GM18909 (cell line): ENCODE results near the gene CSNK2B.

Experiments used
- ATAC-seq: cut with Tn5 transposase; IDR thresholded peaks from one replicate; pipeline ENCODE4 v1.9.1; 2021; ENCODE audit warnings: mild to moderate bottlenecking; ENCODE audit not compliant: unreplicated experiment, poor library complexity

Gene CSNK2B

DNA sequence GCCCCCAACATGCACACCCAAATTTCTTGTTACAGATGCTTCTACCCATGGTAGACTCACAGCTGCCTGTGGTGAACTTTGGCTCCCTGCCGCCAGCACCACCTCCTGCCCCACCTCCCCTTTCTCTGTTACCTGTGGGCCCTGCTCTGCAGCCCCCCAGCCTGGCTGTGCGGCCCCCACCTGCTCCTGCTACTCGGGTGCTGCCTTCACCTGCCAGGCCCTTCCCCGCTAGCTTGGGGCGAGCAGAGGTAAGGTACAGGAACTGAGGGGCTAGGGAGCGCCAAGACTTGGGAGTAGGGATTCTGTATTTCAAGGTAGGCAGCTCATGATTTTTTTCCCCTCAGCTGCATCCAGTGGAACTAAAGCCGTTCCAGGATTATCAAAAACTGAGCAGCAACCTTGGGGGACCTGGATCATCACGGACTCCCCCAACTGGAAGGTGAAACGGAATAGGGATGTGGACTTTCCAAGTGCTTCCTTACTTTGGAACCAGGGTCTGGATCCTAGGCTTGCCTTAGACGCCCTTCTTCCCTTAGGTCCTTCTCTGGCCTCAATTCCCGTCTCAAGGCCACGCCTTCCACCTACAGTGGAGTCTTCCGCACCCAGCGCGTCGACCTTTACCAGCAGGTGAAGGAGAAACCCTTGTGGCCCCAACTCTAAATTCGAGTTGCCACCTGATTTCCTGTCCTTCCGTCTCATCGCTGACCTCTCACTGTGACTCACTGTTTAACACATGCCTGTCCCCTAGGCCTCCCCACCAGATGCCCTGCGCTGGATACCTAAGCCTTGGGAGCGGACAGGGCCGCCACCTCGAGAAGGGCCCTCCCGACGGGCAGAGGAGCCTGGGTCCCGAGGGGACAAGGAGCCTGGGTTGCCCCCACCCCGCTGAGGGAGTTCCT is 28.9 kb upstream of the CSNK2B start:
- no peak for ATAC-seq

DNA sequence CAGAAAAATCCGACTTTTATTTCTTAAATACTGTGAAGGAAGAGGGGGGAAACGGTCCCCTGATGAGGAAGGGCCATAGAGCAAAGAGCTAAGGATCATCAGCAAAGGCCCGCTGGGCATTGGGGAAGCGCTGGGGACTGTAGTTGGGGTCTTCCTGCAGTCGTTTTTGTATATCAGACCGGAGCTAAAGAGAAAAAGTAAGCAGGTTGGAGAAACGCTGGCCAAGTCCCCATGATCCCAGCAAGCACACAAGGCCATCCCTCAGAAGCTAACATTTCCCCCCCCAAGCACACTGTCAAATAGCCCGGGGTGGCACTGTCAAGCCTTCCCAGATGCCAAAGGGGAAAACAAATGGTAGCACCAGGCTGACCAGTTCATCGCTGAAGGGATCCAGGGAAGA is 26.8 kb upstream of the CSNK2B start:
- ATAC-seq, result no peak

DNA sequence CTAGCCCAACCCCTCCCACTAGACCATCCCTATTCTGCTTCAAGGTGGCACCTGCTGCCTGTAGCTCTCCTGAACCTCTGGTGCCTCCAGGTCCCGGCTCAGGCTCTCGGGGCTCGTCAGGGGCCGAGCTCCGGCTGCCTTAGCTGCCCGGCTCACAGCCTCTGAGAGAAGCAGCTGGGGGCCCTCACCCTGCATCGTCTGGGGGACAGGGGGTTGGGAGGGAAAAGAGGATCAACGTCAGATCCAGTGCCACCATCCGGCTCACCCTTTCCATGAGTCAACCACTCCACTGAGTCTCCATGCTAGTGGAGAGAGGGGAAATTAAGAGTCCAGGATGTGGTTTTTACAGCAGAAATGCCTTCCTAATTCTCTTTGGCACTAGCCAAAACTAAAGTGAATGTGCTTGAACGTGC is 26.4 kb upstream of the CSNK2B start:
- no peak for ATAC-seq

DNA sequence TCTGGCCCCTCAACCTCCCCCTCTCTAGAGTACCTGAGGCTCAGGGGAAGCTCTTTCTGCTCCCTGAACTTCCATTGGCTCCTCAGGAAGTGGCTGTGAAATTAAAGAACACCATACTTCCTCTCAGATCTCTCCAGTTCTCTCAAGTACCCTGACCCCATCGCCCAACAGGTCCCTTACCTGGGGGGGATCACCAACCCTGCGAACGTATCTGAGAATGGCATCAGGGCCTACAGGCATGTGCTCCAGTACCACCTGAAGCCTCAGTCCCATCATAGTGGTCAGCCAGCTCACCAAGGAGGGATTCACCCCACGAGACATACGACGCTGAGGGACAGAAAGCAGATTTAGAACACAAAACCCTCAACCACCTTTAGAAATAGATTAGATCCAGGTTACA is 25.3 kb upstream of the CSNK2B start:
- no peak for ATAC-seq

DNA sequence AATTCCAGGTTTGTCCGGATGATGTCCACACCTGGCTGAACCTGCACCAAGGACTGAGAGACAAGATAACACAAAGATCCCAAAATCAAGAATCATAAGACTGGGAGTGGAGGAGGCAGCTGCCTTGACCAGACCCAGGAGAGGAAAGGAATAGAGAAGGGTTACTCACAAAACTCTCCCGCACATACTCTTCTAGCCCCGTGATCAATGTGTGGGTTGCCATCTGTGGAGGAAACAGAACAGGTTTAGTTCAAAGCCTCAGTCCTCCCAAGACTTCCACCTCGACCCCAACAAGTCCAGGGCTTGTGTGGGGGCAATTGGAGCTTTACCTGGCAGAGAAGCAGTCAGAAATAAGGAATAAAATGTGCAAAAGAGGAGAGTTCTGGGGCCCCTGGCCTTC is 24.5 kb upstream of the CSNK2B start:
- no peak for ATAC-seq

DNA sequence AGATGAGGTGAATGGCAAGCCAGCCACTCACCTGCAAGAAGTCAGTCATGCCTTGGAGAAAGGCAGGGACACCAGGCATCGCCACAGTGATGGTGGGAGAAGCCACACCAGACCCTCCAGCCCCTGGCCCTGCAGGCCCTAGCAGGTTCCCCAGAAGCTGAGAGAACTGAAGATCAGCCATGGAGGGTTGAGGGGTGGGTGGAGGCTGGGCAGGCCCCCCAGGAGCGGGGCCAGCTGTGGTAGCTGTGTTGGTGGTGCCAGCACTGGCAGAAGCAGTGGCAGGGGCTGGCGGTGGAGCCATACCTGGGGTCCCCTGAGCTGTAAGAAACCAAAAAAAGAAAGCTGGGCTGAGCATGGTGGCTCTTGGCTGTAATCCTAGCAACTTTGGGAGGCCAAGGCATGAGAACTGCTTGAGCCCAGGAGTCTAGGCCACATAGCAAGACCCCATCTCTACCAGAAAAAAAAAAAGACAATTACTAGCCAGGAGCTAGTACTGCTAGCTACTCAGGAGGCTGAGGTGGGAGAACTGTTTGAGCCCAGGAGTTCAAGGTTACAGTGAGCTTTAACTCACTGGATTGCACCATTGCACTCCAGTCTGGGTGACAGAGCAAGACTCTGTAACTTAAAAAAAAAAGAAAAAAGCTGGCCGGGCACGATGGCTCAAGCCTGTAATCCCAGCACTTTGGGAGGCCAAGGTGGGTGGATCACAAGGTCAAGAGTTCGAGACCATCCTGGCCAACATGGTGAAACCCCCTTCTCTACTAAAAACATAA is 22.9 kb upstream of the CSNK2B start:
- no peak for ATAC-seq

DNA sequence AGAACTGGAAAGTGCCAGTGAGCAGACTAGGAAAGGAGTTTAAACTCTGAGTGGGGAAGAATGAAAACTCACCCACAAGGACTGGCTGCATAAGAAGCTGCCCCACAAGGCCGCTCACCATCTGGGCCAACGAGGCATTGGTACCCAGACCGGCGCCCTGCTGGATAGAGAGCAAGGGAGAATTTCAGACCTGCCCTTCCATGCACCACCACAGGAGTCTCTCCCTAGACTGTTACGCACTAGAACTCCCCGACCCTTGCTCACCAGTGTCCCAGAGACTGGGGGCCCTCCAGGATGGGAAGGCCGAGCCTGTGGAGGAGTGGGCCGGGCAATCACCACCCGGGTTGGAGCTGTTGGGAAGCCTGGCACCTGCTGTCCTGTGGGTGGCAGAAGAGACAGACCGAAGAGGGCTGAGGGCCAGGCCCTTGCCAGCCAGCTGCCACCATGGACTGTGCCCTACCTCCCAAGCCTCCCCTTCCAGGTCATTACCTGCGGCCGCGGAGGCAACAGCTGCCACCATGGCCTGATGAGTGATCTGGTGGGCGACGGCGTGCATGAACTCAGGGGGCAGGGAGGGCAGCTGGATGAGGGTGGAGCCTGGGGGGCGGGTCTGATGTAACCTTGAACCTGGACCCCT is 21.9 kb upstream of the CSNK2B start:
- ATAC-seq, result no peak

DNA sequence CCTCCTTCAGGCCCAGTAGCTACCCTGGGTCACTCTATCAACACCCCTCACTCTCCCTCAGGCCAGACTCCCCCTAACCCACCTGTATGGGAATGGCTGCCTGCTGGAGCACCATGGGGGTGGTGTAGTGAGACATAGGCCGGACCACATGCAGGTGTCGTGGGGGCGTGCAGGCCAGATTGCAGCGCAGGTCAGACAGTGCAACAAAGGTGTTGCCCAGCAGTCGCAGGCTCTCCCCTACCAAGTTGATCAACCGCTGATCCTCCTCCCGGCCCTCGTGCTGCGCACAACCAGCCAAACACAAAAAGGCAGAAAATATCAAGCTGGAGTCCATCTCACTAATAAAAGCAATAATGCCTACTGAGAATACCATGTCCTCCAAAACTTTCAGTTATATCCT is 20.6 kb upstream of the CSNK2B start:
- no peak for ATAC-seq

DNA sequence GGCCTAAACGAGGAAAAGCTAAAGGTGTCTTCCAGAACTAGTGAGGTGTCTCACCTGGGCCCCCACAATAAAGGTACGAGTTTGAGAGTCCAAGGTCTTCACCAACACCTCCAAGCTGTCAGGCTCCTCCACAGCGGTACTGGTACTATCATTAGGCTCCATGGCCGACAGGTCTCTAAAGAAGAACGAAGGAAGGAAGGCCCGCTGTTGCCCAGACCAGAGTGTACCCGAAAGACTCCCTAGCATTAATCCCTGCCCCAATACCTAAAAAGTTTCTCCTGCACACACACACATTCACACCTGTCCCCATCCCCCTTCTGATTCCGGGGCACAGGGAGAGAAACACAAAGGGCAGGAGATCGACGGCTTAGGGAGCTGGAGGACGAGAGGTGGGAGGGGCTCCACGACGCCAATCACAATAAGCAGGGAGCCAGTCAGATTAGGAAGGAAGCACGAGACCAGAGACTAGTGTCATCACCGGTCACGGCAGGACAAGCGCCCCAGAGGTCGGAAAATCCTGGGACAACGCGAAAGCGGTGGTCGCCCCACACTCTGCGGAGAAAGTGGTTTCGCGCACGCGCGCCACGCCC is 14.2 kb upstream of the CSNK2B start:
- ATAC-seq, result peak; percentile 30

DNA sequence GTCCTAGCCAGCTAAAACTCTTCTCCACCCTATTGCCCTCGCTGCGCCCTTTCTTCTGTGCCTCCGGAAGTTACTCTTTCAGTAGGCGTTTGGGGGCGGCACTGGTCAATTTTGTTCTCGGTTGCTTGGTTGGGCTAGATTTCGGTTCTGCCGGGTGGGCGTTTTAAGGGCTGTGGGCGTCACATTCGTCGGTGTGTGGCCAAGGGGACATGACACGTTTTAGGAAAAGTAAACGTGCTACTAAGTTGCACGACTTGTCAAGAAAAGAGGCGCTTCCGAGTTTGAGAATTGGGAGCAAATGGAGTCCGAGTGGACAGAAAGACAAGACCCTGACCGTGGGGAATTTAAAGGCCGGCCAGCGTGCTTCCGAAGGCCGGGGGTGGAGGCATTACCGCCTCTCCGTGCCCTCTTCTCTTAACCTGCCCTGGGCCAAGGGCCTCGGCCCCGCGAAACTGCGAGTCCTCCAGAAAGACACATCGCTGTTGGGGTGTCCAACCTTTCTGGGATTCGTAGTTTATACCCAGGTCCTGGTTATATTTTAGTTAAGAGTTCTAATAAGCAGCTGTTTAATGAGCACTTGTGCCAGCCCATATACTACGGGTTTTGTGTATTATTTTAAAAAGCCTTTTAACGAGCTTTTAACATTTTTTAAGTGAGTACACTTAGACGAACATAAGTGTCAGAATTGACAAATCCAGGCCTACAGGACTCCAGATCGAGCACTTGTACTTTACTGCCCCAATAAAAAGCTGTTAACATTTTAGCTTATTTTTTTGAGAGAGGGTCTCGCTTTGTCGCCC is 12.8 kb upstream of the CSNK2B start:
- ATAC-seq, result peak; percentile 63

DNA sequence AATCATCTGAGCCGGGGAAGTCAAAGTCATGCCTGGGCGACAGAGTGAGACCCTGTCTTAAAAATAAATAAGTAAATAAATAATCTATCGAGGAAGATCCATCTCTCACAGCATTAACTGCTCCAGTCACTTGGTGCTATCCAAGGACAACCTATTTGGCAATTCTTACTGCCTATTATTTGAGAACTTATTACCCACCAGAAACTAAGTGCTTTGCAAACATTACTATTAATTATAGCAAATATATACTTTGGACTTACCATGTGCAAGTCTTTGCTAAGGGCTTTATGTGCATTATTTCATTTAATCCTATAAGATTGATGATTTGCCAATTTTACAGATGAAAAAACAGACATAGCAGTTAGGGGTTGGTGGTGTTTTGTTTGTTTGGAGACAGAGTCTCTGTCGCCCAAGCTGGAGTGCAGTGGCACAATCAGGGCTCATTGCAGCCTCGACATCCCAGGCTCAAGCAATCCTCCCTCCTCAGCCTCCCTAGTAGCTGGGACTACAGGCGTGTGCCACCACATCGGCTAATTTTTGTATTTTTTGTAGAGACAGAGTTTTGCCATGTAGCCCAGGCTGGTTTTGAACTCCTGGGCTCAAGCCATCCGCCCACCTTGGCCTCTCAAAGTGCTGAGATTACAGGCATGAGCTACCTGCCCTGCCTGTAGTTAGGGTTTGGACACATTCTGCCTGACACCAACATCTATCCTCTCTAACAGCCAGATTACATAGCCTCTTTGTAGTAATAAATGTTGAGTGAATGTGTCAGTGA is 11.1 kb upstream of the CSNK2B start:
- ATAC-seq, result no peak

DNA sequence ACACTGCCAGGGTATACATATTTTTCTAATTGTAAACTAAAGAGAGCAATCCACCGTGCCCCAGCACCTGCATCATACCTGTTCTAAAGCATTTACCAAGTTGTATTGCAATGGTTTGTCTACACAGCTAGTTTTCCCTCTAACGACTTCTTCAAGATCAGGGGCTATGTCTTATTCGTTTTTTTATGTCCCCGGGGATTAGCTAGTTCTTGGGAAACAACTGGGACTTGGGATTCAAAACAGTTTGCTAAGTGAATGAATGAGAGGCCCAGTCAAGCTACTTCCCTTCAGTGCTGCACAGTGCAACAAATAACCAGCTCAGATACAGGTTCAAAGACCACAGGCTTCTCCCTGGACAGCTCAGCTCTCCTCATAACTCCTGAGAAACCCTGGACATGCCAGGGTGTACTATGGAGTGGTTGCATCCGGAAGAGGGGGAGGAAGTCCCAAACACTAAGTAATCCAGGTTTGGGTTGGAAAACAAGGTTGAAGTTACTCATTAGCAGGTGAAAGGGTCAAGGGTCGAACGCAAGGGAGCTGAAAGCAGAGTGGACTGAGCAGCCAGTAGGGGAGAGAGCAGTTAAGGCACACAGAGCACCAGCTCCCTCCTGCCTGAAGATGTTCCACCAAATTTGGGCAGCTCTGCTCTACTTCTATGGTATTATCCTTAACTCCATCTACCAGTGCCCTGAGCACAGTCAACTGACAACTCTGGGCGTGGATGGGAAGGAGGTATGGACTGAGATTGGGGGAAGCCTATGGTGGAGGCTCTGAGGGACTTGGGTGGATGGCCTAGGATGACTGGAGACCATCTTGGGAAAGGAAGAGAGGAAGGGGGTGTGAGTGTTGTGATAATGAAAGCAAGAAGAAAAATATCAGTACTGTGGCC is 10.3 kb upstream of the CSNK2B start, which contains the start of gene APOM:
TSS of gene APOM (plus strand) at position 546 of the 889 bp plus-strand sequence. CDS start at position 619, 73 bp downstream.
- no peak for ATAC-seq

DNA sequence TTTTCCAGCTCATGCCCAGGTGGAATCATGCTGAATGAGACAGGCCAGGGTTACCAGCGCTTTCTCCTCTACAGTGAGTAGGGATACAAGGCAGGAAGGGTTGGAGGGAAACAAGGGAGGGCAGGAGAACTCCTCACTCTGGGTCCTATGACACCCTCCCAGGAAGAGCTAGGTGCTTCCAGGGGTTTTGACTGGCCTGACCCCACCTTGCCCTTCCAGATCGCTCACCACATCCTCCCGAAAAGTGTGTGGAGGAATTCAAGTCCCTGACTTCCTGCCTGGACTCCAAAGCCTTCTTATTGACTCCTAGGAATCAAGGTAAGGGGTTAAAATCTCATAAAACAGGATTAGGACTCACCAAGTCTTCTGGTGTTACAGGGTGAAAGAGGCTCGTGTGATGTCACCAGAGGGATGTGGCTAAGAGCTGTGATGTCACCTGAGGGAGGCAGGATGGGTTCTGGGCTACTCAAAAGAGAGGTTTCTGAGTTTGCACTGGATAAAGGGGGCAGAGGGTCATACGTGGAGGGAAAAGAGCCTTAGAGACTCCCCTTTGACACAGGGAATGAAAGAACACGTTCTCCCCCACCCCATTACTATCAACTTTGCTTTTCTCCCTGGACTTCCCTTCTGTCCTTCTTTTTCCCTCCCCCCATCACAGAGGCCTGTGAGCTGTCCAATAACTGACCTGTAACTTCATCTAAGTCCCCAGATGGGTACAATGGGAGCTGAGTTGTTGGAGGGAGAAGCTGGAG is 8.3 kb upstream of the CSNK2B start:
- no peak for ATAC-seq

DNA sequence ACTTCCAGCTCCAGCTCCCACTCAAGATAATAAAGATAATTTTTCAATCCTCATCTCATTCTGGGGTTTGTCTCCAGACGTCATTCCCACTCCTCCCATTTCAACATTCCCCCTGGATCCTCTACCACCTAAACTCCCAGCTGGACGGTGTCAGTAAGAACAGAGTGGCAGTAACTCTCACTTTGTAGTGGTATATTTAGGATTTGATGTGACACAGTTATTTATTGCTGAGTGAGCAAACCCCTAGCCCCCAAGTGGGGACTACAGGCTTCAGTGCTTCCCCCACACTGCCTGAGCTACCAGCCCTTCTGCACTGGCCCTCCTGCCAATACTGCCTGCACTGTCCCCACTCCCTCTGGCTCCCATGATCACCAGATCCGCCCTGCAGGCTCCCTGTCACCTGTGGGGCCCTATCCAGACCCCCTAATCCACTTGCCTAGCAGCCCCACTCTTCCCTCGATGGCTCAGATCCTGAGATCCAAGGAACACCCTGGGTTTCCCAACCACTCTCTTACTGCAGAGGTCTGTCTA is 7.7 kb upstream of the CSNK2B start:
- no peak for ATAC-seq

DNA sequence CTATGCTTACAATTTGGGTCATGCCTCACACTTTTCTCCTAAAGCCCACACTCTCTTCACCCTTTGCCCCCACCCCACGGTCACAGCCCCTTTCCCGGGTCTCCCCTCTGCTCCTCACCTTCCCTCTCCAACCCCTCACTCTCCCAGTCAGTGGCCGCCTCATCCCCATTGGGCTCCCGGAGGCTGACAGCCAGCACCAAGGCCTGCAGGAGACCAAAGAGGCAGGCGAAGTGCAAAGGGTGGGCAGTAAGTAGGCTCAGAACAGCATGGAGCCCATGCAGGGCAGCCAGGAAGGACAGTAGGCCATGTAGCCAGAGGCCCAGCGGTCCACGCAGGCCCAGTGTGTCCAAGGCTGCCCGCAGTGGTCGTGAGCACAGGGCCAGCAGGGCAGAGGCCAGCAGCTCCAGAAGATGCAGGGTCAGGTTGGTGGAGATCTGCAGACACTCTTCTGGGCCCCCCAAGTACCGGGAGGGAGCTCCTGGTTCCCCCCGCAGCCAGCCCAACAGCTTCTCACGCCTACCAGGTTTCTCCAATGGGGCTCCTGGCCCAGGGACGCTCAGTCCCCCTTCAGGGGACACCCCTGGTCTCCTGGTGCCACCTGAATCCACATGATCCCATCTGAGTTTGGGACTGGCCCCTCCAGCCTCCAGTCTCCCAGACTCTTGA is 6.8 kb upstream of the CSNK2B start:
- ATAC-seq, result no peak

DNA sequence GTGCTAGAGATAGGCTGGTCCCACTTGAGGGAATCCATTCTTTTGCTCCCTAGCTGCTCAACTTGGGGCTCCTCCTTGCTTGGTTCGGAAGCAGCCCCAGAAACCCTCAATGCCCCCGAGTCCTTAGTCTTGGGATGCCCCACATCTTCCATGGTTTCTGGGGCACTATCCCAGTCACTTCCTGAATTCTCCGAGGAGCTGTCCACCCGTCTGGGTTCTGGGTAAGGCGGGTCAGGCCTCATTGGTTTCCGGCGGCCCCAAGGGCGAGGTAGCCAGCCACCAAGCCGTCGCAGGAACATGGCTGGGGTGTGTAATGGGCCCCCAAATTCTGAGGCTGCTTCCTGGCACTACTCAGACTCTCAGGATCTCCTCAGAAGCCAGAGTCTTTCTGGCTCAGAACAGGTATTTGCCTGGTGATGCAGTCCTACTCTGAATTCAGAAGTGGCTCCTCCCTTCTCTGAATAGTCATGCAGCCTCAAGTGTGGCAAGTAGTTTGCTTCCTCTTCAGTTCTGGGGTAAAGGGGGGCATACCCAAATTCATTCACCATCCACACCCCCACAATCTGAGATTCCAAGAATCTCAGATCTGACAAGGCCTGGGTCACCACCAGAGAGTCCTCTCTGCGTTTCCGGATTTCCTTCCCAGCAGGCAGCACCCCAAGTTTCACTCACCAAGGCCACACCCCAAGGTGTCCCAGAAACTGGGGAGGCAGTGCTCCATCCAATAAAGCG is 6.1 kb upstream of the CSNK2B start:
- ATAC-seq, result no peak
